Thyroid gland (tissue), 4 donors: ENCODE measurements around the gene ATG13.

Experiments used
- CTCF ChIP-seq, 6 experiments: fragments of 200-600 bp in 3 of 6; fragments of 450-650 bp in 3 of 6; sonication (generic) in 3 of 6; IDR thresholded peaks; one replicate each; pipeline ENCODE4 v1.5.1; 2016 to 2019; ENCODE audit warnings: antibody characterized with exemption in 6 of 6, mild to moderate bottlenecking in 2 of 6, inconsistent platforms in 1 of 6, moderate library complexity in 1 of 6
- POLR2A ChIP-seq, 2 donors: fragments of 450-650 bp; IDR thresholded peaks; one replicate each; pipeline ENCODE4 v1.6.1; 2017; ENCODE audit warnings: antibody characterized with exemption in 2 of 2, mild to moderate bottlenecking in 2 of 2, moderate library complexity in 1 of 2

GRCh38 chr11:46597155-46597554, 20.2 kb upstream of the ATG13 start:
- TF ChIP-seq POLR2A (IDR thresholded peaks at IDR 0.05) (no peak), CTCF (IDR thresholded peaks at IDR 0.05) (no peak)
